ENCODE data around the gene CIAO3.

CIAO3 gene

GRCh38 chr16:734208-734980 lies 6.4 kb downstream of the CIAO3 start:
- no peak for DNase-seq

GRCh38 chr16:733382-734207 lies 7.2 kb downstream of the CIAO3 start:
- DNase-seq = no peak

GRCh38 chr16:732936-733335 lies 7.9 kb downstream of the CIAO3 start:
- no peak for DNase-seq

- no peak for DNase-seq
Measured at GRCh38 chr16:732332-732731, 8.5 kb downstream of the CIAO3 start.

GRCh38 chr16:730666-731509 lies 9.9 kb downstream of the CIAO3 start:
- no peak for DNase-seq

GRCh38 chr16:729768-730665 lies 10.8 kb downstream of the CIAO3 start:
- no peak for DNase-seq

- DNase-seq = no peak
Measured at GRCh38 chr16:728890-729744, 11.7 kb downstream of the CIAO3 start.

- DNase-seq = peak; percentile 76
Measured at GRCh38 chr16:728131-728889, 12.5 kb downstream of the CIAO3 start.

GRCh38 chr16:727291-727977 lies 13.4 kb downstream of the CIAO3 start:
- peak; percentile 40 for DNase-seq

GRCh38 chr16:726438-727290 lies 14.1 kb downstream of the CIAO3 start, which contains the start of the genes CCDC78 and HAGHL:
Gene CCDC78, minus strand, starts transcription at chr16:726443. Its CDS starts 76 bp downstream, at chr16:726367.
Gene HAGHL, plus strand, starts transcription at chr16:727106. Its CDS starts 404 bp downstream, at chr16:727510.
- peak; percentile 64 for DNase-seq

- no peak for DNase-seq
Measured at GRCh38 chr16:726188-726437, 14.7 kb downstream of the CIAO3 start.

- no peak for DNase-seq
Measured at GRCh38 chr16:725463-726187, 15.2 kb downstream of the CIAO3 start.

GRCh38 chr16:725041-725376 lies 15.8 kb downstream of the CIAO3 start:
- DNase-seq = no peak

GRCh38 chr16:724188-725040 lies 16.4 kb downstream of the CIAO3 start:
- no peak for DNase-seq

- DNase-seq = no peak
Measured at GRCh38 chr16:723695-724094, 17.1 kb downstream of the CIAO3 start.

GRCh38 chr16:722835-723633 lies 17.8 kb downstream of the CIAO3 start:
- DNase-seq = no peak
